GM18499 (cell line): ENCODE measurements around the gene LENG8.
"Not testable (repeated sequence)": the region's sequence is repeated elsewhere in the genome, so short reads cannot be mapped to it uniquely, and the experiment has no call there.

Source experiments
- ATAC-seq: cut with Tn5 transposase; IDR thresholded peaks from one replicate; pipeline ENCODE4 v1.9.1; 2021; ENCODE audit warnings: moderate number of reproducible peaks; ENCODE audit not compliant: insufficient read depth, unreplicated experiment

Gene LENG8

DNA sequence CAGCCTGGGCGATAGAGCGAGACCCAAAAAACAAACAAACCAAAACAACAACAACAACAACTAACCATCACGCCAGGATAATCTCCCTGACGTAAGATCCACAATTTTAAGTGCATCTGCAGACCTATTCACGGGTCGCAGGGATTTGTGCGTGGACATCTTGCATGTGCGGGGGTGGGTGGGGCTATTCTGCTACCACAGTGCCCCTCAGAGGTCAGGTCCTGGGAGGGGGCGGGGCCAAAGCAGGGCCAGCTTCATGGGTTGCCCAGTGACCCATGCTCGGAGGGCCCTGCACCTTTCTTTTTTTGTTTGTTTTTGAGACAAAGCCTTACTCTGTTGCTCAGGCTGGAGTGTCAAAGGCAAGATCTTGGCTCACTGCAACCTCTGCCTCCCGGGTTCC lies 26.7 kb downstream of the LENG8 start:
- ATAC-seq = no peak

DNA sequence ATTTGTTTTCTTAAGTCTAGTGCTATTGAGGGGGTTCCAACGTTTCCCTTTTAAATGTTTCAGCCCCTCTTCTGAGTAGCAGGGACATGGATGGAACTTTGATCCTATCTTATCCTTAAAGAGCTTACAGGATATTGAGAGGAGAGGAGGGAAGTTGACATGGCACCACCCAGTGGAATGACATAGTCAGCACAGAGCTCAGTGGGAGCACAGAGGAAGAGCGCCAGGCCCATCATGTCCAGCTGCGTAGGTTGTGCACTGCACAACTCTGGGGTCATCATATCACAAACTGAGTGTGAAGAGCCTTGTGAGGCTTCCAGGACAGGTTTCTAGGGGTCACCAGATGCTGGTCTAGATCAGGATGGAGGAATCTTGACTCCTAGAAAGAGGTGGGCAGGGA lies 28.7 kb downstream of the LENG8 start:
- no peak for ATAC-seq

DNA sequence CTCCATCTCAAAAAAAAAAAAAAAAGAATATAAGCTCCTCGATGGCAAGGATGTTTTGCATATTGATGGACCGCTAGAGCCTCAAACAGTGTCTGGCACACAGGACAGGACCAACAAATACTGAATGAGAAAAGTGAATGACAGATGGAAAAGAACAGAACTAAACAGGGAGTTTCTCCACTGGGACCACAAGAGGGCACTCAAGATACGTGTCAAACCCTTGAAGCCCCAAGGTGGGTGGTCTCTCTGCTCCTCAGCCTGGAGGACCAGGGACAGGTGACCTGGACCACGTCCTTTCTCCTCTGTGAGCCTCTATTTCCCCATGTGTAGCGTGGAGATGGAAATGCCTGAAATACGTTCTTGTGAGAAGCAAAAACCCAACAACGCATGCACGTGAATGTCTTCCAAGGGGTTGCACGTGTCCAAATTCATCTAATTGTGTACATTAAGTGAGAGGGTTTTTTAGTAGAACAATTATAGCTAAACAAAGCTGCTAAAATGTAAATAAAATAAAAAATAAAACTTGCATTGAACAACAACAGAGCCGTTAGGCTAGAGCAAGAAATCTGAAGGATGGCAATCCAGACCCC lies 29.8 kb downstream of the LENG8 start:
- no peak for ATAC-seq

DNA sequence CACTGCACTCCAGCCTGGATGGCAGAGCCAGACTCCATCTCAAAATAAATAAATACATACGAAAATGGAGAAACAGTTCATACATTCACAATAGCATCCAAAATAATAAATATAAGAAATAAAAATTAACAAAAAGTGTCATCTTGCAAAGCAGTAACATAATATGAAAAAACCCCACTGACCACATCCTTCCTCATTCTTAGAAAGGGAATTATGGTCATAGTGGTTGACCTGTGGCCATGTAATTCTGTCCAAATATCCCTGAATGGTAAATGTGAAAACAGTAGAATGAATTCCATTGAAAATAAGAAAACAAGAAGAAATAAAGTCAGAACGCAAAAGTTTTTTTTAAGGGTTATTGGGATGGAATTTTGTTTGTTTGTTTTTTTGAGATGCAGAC lies 31.1 kb downstream of the LENG8 start:
- no peak for ATAC-seq

DNA sequence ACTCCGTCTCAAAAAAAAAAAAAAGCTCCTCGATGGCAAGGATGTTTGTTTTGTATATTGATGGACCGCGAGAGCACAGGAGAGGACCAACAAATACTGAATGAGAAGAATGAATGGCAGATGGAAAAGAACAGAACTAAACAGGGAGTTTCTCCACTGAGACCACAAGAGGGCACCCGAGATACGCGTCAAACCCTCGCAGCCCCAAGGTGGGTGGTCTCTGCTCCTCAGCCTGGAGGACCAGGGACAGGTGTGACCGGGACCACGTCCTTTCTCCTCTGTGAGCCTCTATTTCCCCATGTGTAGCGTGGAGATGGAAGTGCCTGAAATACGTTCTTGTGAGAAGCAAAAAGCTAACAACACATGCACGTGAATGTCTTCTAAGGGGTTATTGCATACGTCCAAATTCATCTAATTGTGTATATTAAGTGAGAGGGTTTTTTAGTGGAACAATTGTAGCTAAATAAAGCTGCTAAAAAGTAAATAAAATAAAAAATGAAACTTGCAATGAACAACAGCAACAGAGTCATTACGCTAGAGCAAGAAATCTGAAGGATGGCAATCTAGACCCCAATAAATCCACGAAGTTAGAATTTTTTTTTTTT lies 32.4 kb downstream of the LENG8 start:
- no peak for ATAC-seq

DNA sequence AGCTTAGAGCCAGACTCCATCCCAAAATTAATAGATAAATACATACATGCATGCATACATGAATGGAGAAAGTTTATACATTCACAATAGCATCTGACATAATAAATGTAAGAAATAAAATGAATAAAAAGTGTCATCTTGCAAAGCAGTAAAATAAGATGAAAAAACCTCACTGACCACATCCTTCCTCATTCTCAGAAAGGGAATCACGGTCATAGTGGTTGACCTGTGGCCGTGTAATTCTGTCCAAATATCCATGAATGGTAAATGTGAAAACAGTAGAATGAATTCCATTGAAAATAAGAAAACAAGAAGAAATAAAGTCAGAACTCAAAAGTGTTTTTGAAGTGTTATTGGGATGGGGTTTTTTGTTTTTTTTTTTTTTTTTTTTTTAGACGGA lies 33.9 kb downstream of the LENG8 start:
- no peak for ATAC-seq

DNA sequence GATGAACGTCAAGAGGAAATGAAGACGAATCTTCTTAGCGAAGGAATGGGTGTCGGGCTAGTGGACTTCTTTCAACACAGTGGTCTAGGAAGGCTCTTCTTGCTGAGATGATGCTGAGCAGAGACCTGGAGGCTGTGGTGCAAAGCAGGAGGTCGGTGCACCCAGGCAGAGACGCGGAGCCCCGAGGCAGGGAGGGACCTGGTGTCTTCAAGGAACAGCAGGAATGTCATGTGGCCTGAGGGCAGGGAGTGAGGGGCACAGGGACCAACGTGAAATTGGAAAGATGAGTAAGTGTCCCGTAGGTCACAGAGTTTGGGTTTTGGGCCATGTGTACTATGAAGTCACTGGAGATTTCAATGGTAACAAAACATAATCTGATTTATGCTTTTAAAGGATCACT lies 35.5 kb downstream of the LENG8 start:
- ATAC-seq = no peak

DNA sequence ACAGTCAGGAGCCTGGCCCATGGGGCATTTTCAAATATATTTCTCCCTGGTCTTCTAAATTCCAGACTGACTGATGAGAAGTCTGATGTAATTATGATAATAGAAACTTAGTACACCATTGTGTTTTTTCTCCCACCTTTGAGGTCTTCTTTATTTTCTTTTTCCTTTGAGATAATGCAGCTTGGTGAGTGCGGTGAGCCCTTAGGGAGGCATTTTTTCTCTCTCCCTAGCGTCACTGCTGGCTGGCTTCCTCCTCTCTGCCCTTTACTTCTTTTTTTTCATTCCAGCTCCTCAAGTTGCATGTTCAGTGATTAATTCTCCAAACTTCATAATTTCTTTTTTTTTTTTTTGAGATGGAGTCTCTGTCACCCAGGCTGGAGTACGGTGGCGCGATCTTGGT lies 36.9 kb downstream of the LENG8 start:
- ATAC-seq = no peak

DNA sequence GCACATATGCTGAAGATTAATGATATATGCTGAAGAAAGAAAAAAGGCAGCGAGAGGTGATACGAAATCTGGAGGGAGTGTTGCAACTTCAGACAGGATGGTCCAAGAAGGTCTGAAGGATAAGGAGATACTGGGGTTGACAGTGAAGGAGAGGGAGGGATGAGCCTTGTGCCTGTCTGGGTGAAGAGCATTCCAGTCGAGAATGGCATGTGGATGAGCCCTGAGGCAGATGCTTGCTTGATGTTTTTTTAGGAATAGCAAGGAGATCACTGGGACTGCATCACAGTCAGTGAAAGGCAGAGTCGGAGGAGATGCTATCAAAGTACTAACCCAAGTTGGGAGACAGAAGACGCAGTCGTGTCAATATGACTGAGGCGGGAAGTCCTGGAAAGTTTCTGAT lies 40.3 kb downstream of the LENG8 start:
- ATAC-seq = no peak

DNA sequence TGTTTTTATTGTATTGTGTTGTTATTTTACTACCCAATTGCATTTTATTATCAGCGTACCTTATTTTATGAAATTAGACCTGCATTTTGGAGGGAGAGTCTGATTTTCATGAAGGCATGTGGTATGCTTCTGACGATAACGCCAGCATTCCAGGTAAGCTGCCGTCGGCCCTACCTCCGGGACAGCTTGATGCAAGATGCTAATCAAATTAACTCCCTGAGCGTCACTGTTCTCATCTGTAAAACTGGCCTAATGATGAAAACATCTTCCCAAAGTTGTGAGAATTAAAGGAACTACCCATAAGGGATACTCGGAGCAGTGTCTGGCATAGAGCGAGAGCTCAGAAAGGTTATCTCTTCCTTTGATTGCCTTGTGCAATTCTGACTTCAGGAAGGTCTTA lies 40.8 kb downstream of the LENG8 start:
- ATAC-seq = no peak

DNA sequence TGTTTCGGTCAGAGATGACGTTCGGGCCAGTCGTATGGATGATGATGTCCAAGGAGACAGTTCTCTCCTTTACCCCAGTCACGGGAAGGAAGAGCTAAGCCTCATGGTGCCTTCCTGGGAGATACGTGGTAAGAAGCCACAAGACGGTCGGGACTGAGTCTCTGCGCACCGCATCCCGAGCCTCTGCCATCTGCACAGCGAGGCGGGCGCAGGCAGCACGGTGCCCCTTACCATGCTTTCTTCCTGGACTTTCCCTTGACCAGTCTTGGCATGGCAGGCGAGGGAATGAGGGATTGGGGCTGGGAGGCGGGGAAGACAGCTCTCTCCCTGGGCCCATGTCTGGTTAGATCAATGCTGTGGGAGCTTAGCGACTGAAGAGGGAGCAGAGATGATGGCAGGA lies 43.6 kb downstream of the LENG8 start:
- no peak for ATAC-seq

DNA sequence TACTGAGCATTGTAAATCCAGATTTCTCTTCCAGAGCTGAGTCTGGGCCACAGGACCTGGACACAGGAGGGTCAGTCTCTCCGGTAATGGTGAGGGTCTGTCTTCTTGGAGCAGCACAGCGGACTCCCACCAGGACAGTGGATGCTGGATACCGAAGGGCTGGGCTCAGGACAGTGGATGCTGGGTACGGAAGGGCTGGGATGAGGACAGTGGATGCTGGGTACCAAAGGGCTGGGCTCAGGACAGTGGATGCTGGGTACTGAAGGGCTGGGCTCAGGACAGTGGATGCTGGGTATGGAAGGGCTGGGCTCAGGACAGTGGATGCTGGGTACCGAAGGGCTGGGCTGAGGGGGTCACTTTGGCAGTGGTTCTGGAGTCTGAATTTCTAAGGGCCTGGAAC lies 44.1 kb downstream of the LENG8 start:
- ATAC-seq = not testable (repeated sequence)

DNA sequence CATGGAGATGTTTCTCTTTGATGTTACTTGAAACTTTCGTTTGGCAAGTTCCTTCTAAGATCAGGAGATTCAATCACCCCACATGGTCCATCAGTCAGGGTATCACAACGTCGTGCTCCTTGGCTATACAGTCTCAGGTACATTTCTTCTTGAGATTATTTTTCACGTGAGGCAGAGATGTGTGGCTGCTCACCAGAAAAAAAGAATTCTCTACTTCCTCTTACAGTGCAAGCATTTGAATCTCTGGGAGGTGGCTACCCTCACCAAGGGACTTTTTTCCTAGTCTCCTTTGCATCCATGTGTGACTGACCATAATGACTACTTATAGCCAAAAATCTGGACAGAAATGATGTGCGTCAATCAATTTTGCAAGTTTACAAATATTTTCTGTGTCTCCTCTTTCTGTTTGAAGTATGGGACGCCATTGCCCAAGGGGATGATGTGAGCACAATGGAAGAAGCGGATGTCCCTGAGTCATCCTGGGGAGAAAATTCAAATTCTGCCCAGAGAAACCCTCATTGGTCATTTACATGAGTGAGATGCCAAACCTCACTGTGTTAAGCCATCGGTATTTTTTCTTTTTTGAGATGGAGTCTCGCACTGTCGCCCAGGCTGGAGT lies 45.1 kb downstream of the LENG8 start:
- ATAC-seq = no peak

DNA sequence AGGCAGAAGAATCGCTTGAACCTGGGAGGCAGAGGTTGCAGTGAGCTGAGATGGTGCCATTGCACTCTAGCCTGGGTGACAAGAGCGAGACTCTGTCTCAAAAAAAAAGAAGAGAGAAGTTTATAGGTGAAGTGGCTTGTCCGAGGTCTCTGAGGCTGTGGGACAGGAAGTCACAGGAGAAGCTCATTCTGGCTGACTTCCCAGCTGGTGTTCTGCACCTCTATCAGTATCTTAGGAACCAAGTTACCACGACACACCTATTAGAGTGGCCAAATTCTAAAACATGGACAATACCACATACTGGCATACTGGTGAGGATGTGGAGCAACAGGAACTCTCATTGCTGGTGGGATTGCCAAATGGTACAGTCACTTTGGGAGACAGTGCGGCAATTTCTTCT lies 46.3 kb downstream of the LENG8 start:
- not testable (repeated sequence) for ATAC-seq

DNA sequence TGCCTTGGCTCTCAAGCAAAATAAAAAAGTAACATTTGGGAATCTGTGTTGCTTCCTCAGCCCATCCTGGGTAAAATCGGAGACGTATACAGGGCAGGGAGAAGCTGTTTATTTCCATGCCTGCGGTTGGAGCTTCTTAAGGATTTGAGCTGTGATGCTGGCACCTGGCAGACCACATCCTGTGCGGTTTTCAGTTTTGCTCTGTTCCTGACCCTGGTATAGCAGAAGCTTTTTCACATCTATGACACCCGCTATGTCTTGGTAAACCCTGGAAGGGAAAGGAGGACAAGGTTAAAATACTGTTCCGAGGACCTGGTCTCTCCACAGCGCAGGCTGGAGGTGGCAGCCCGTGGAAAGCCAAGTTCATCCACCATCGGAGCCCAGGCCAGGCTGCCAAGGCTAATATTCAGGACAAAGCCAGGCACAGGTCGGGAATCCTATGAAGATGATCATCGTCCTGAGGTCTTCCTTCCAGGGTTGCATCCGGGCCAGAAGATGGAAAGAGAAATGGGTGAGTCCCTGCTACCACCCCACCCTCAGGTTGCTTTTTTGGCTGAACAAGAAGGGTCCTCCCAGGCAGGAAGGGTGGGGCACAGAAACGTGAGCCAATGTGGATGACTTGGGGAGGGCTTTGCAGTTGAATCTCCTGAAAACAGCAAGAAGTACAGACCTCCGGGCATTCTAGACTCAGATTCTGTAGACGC lies 48.9 kb downstream of the LENG8 start:
- ATAC-seq = not testable (repeated sequence)

DNA sequence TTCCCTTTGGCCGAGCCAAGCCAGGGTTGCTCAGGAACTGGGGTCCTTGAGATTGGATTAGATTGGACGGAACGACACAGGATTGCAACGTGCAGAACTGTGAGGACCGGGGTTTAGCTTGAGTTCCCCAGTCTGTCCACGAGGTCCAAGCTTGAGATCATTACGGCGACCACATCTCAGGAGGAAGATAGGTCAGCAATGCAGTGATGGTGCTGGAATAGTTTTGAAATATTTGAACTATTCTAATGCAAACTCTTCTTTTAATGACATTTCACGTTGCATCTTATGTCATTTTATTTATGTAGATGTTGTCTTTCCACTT lies 49.4 kb downstream of the LENG8 start:
- not testable (repeated sequence) for ATAC-seq

DNA sequence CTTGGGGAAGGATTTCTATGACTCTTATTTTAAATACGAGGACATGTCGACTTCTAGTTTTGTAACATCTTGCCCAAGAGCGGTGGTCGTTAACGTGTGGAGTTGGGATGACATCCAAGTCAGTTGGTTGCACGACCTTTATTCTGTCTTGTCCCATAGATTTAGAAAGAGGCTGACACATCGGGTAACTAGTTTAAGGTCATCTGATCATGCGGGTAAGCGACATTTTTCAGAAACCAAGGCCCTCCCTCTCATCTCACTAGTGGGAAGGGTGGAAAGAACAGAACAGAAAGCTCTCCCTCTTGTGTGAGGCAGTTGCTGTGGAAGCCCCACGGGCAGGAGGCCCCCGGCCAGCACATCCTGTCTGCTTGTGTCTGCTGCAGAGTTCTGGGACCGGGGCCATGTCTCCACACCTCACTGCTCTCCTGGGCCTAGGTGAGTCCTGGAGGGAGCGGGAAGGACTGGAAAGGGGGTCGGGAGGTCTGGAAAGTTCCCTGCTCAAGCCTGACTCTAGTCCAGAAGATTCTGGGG lies 53.6 kb downstream of the LENG8 start, which contains the start of gene LAIR2:
Gene LAIR2 (plus strand): TSS at position 314 of the 531 bp plus-strand sequence. CDS start 88 bp downstream, at position 402.
- ATAC-seq = no peak

DNA sequence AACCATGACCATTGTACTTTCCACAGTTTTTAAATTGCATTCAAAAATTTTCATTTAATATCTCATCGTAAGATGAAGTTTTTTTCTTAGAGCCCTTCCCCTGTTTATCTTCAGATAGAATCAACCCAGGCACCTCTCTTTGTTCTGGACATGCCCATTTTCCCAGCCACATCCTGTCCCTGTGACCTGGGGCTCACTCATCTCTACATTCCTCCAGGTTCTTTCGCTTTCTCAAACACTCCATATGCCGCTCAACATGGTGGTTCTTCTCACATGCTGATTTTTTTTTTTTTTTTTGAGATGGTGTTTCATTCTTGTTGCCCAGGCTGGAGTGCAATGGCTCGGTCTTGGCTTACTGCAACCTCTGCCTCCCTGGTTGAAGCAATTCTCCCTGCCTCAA lies 56.5 kb downstream of the LENG8 start:
- not testable (repeated sequence) for ATAC-seq

DNA sequence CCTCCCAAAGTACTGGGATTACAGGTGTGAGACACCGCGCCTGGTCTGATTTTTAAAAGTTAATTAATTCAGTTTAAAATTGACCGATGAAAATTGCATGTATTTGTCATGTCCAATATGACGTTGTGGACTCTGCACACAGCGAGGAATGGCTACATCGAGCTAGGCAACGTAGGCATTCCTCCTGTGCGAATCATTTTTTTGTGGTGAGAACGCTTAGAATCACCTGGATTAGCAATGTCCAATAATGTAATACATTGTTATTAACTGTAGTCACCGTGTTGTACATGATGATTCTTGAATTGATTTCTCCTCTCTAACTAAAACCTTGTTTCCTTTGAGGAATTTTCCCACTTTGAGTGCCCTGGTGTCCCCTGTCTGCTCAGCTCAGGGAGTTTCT lies 57.1 kb downstream of the LENG8 start:
- ATAC-seq = no peak

DNA sequence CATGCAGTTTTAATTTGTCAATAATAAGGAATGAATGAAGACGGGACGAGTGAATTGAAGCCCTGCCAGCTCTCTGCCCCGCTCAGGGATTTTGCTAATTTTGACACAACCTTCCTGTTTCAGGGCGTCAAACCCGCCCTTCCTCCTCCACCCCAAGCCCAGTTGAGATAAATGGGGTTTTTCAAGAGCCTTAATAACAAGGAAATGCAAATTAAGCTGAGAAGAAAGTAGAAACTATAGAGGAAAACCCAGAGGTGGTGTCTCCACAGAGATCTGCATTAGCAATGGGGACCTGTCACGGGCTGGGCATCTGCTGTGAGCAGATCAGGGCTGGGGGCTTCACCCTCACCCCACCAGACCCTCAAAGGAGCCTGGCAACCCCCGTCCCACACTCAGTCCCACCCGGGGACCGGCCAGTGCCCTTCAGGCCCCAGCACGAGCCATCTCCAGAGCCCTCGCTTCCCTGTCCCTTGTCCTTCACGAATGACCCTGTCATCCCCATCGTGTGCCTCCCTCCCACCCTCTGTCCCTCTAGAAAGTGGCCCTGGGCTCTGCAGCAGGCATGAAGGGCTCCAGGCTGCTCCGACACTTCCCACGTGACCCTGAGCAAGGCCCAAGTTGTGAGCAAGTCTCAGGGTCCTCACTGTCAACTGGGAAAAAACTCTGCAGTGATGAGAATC lies 58.2 kb downstream of the LENG8 start:
- not testable (repeated sequence) for ATAC-seq

DNA sequence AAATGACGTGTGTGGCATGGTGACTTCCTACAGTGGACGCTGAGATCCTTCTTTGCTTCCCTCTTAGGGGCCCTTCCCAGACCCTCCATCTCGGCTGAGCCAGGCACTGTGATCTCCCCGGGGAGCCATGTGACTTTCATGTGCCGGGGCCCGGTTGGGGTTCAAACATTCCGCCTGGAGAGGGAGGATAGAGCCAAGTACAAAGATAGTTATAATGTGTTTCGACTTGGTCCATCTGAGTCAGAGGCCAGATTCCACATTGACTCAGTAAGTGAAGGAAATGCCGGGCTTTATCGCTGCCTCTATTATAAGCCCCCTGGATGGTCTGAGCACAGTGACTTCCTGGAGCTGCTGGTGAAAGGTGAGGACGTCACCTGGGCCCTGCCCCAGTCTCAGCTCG lies 58.8 kb downstream of the LENG8 start:
- ATAC-seq = no peak
